Measurements from ENCODE around the gene SAMSN1.

Gene SAMSN1

GRCh38 chr21:14581902-14582457 is 35.9 kb upstream of the SAMSN1 start:
- Mint-ChIP-seq H3K36me3 (no peaks in the 10 kb centered on the region), H3K9me3 (no peaks in the 10 kb centered on the region), H3K4me1 (peaks cover 6% of the 10 kb centered on the region), H3K27ac (no peak overlapping the region), H3K27me3 (no peaks in the 10 kb centered on the region), H3K4me3 (no peak overlapping the region)
- DNase-seq (ENCODE audit: low spot score in 2 of 2) (no peak), ATAC-seq (ENCODE audit: low read depth) (no peak)

- ATAC-seq (ENCODE audit: low read depth), result no peak
- H3K9me3 Mint-ChIP-seq, result no peaks in the 10 kb centered on the region
These were observed 27.1 kb upstream of the SAMSN1 start for GRCh38 chr21:14573244-14573643.

GRCh38 chr21:14572204-14572780 is 26.2 kb upstream of the SAMSN1 start:
- ATAC-seq (ENCODE audit: low read depth), result no peak
- Mint-ChIP-seq H3K27ac (no peak overlapping the region), H3K27me3 (no peaks in the 10 kb centered on the region), H3K9me3 (no peaks in the 10 kb centered on the region), H3K4me3 (peak overlapping the region; percentile 18), H3K36me3 (no peaks in the 10 kb centered on the region), H3K4me1 (peaks cover 17% of the 10 kb centered on the region)
- no peak for DNase-seq (ENCODE audit: low spot score in 2 of 2)

More at GRCh38 chr21:14573244-14573643, 27.1 kb upstream of the SAMSN1 start:
- Mint-ChIP-seq H3K4me3 (no peak overlapping the region), H3K27ac (no peak overlapping the region), H3K27me3 (no peaks in the 10 kb centered on the region), H3K36me3 (no peaks in the 10 kb centered on the region), H3K4me1 (peaks cover 15% of the 10 kb centered on the region)
- no peak for DNase-seq (ENCODE audit: low spot score in 2 of 2)

GRCh38 chr21:14569868-14570267 is 23.8 kb upstream of the SAMSN1 start:
- Mint-ChIP-seq H3K9me3 (no peaks in the 10 kb centered on the region), H3K4me1 (peaks cover 21% of the 10 kb centered on the region), H3K36me3 (no peaks in the 10 kb centered on the region), H3K27ac (no peak overlapping the region), H3K27me3 (no peaks in the 10 kb centered on the region), H3K4me3 (no peak overlapping the region)
- DNase-seq (ENCODE audit: low spot score in 2 of 2) (no peak), ATAC-seq (ENCODE audit: low read depth) (no peak)

- DNase-seq (ENCODE audit: low spot score in 2 of 2), result no peak
- Mint-ChIP-seq H3K4me3 (no peak overlapping the region), H3K9me3 (no peaks in the 10 kb centered on the region), H3K27me3 (no peaks in the 10 kb centered on the region), H3K4me1 (peaks cover 21% of the 10 kb centered on the region), H3K27ac (no peak overlapping the region), H3K36me3 (no peaks in the 10 kb centered on the region)
- peak; percentile 62 for ATAC-seq (ENCODE audit: low read depth)
These were observed 23.0 kb upstream of the SAMSN1 start for GRCh38 chr21:14569026-14569621.

GRCh38 chr21:14567331-14568279 is 21.5 kb upstream of the SAMSN1 start:
- peak; percentile 49 for ATAC-seq (ENCODE audit: low read depth)
- DNase-seq (ENCODE audit: low spot score in 2 of 2), result no peak
- H3K36me3 Mint-ChIP-seq, result no peaks in the 10 kb centered on the region
- H3K27ac Mint-ChIP-seq, result peak overlapping the region; percentile 74
- no peaks in the 10 kb centered on the region for H3K27me3 Mint-ChIP-seq
- H3K9me3 Mint-ChIP-seq, result no peaks in the 10 kb centered on the region
- H3K4me3 Mint-ChIP-seq, result peak overlapping the region; percentile 17
- H3K4me1 Mint-ChIP-seq, result peaks cover 21% of the 10 kb centered on the region

GRCh38 chr21:14566894-14567293 is 20.8 kb upstream of the SAMSN1 start:
- no peak for DNase-seq (ENCODE audit: low spot score in 2 of 2)
- Mint-ChIP-seq H3K27ac (peak overlapping the region; percentile 74), H3K4me1 (peaks cover 15% of the 10 kb centered on the region), H3K4me3 (peak overlapping the region; percentile 27), H3K9me3 (no peaks in the 10 kb centered on the region), H3K27me3 (no peaks in the 10 kb centered on the region), H3K36me3 (no peaks in the 10 kb centered on the region)
- ATAC-seq (ENCODE audit: low read depth), result peak; percentile 39

GRCh38 chr21:14562959-14563358 is 16.8 kb upstream of the SAMSN1 start:
- no peak for ATAC-seq (ENCODE audit: low read depth)
- Mint-ChIP-seq H3K4me3 (no peak overlapping the region), H3K4me1 (peaks cover 11% of the 10 kb centered on the region), H3K9me3 (peaks cover 5% of the 10 kb centered on the region), H3K27me3 (no peaks in the 10 kb centered on the region), H3K36me3 (peaks cover 2% of the 10 kb centered on the region), H3K27ac (no peak overlapping the region)
- DNase-seq (ENCODE audit: low spot score in 2 of 2), result no peak

- ATAC-seq (ENCODE audit: low read depth), result no peak
- H3K4me1 Mint-ChIP-seq, result peaks cover 17% of the 10 kb centered on the region
- peaks cover 5% of the 10 kb centered on the region for H3K9me3 Mint-ChIP-seq
- no peak for DNase-seq (ENCODE audit: low spot score in 2 of 2)
- H3K27me3 Mint-ChIP-seq, result no peaks in the 10 kb centered on the region
- peaks cover 2% of the 10 kb centered on the region for H3K36me3 Mint-ChIP-seq
- no peak overlapping the region for H3K4me3 Mint-ChIP-seq
- H3K27ac Mint-ChIP-seq, result peak overlapping the region; percentile 26
These were observed 14.4 kb upstream of the SAMSN1 start for GRCh38 chr21:14560555-14560954.

- H3K27me3 Mint-ChIP-seq, result no peaks in the 10 kb centered on the region
- ATAC-seq (ENCODE audit: low read depth) (no peak), DNase-seq (ENCODE audit: low spot score in 2 of 2) (no peak)
- peaks cover 2% of the 10 kb centered on the region for H3K36me3 Mint-ChIP-seq
- peak overlapping the region; percentile 26 for H3K27ac Mint-ChIP-seq
- H3K4me3 Mint-ChIP-seq, result no peak overlapping the region
- peaks cover 5% of the 10 kb centered on the region for H3K9me3 Mint-ChIP-seq
- peaks cover 20% of the 10 kb centered on the region for H3K4me1 Mint-ChIP-seq
These were observed 14.0 kb upstream of the SAMSN1 start for GRCh38 chr21:14560139-14560538.

GRCh38 chr21:14559102-14559501 is 13.0 kb upstream of the SAMSN1 start:
- no peak overlapping the region for H3K4me3 Mint-ChIP-seq
- no peak for DNase-seq (ENCODE audit: low spot score in 2 of 2)
- H3K27me3 Mint-ChIP-seq, result no peaks in the 10 kb centered on the region
- peaks cover 5% of the 10 kb centered on the region for H3K9me3 Mint-ChIP-seq
- peak overlapping the region; percentile 80 for H3K27ac Mint-ChIP-seq
- ATAC-seq (ENCODE audit: low read depth), result peak; percentile 47
- peaks cover 2% of the 10 kb centered on the region for H3K36me3 Mint-ChIP-seq
- H3K4me1 Mint-ChIP-seq, result peaks cover 29% of the 10 kb centered on the region

GRCh38 chr21:14557413-14557812 is 11.3 kb upstream of the SAMSN1 start:
- DNase-seq (ENCODE audit: low spot score in 2 of 2), result peak in 1 of 2 donors; percentile 32
- Mint-ChIP-seq H3K4me1 (peaks cover 34% of the 10 kb centered on the region), H3K27ac (peak overlapping the region; percentile 80), H3K9me3 (peaks cover 5% of the 10 kb centered on the region), H3K27me3 (no peaks in the 10 kb centered on the region), H3K36me3 (peaks cover 2% of the 10 kb centered on the region), H3K4me3 (peak overlapping the region; percentile 64)
- peak; percentile 91 for ATAC-seq (ENCODE audit: low read depth)

- H3K4me3 Mint-ChIP-seq, result peak overlapping the region; percentile 5
- DNase-seq (ENCODE audit: low spot score in 2 of 2) (no peak), ATAC-seq (ENCODE audit: low read depth) (no peak)
- H3K9me3 Mint-ChIP-seq, result peaks cover 2% of the 10 kb centered on the region
- H3K27me3 Mint-ChIP-seq, result no peaks in the 10 kb centered on the region
- H3K36me3 Mint-ChIP-seq, result no peaks in the 10 kb centered on the region
- peak overlapping the region; percentile 80 for H3K27ac Mint-ChIP-seq
- peaks cover 39% of the 10 kb centered on the region for H3K4me1 Mint-ChIP-seq
These were observed 8.8 kb upstream of the SAMSN1 start for GRCh38 chr21:14554948-14555347.

GRCh38 chr21:14553422-14553821 is 7.3 kb upstream of the SAMSN1 start:
- Mint-ChIP-seq H3K4me3 (no peak overlapping the region), H3K27me3 (no peaks in the 10 kb centered on the region), H3K9me3 (no peaks in the 10 kb centered on the region), H3K36me3 (no peaks in the 10 kb centered on the region), H3K4me1 (peaks cover 43% of the 10 kb centered on the region), H3K27ac (no peak overlapping the region)
- ATAC-seq (ENCODE audit: low read depth) (no peak), DNase-seq (ENCODE audit: low spot score in 2 of 2) (no peak)

Measured in memory B cell (primary cell).